Fibroblast of lung (primary cell): Measurements from ENCODE around the gene SFN.
"Not testable (repeated sequence)": the region's sequence is repeated elsewhere in the genome, so short reads cannot be mapped to it uniquely, and the experiment has no call there.

Experiments used
- EZH2 ChIP-seq: IDR thresholded peaks from 2 replicates; pipeline ENCODE4 v1.5.1; 2012; ENCODE audit warnings: low read length, control low read depth, mild to moderate bottlenecking; ENCODE audit errors: missing control alignments
- TF ChIP-seq, protein P1 (sequence below), 2 donors: IDR thresholded peaks in 1 of 2; conservative IDR thresholded peaks in 1 of 2; 1 replicate in 1 of 2; 2 replicates in 1 of 2; pipeline ENCODE4 v1.5.1; 2011 to 2012; ENCODE audit warnings: low read length in 2 of 2, control low read depth in 1 of 2, inconsistent platforms in 1 of 2, low read depth in 1 of 2, mild to moderate bottlenecking in 1 of 2

- TF ChIP-seq, protein P1, sequence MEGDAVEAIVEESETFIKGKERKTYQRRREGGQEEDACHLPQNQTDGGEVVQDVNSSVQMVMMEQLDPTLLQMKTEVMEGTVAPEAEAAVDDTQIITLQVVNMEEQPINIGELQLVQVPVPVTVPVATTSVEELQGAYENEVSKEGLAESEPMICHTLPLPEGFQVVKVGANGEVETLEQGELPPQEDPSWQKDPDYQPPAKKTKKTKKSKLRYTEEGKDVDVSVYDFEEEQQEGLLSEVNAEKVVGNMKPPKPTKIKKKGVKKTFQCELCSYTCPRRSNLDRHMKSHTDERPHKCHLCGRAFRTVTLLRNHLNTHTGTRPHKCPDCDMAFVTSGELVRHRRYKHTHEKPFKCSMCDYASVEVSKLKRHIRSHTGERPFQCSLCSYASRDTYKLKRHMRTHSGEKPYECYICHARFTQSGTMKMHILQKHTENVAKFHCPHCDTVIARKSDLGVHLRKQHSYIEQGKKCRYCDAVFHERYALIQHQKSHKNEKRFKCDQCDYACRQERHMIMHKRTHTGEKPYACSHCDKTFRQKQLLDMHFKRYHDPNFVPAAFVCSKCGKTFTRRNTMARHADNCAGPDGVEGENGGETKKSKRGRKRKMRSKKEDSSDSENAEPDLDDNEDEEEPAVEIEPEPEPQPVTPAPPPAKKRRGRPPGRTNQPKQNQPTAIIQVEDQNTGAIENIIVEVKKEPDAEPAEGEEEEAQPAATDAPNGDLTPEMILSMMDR (conservative IDR thresholded peaks at IDR 0.05 in 1 of 2, IDR thresholded peaks at IDR 0.05 in 1 of 2; ENCODE audit: low read depth in 1 of 2, low read length in 2 of 2), result not testable (repeated sequence)
- not testable (repeated sequence) for TF ChIP-seq EZH2
Measured at GRCh38 chr1:26873097-26873496, 10.1 kb downstream of the SFN start.
